A673 (cell line): ENCODE results near the gene PPP1CA. TPM values are rescaled to one million over a fixed set of nuclear protein-coding genes. Genes with fewer than 3 reads are reported as not detected.

Source experiments
- BruUV-seq: library from RNA; stranded (reverse); fragments of 400-500 nt; replicated peaks from 2 replicates; lab custom pipeline; 2021; lab: Mats Ljungman, UMichigan
- CTCF ChIA-PET: fragments of 300-600 bp; sonication (Branson Sonifier 250); formaldehyde crosslinking; loops from one replicate; lab custom pipeline; 2022; ENCODE audit warnings: antibody characterized with exemption; lab: Charles Lee
- POLR2A ChIA-PET: fragments of 300-600 bp; sonication (Branson Sonifier 250); formaldehyde crosslinking; loops from one replicate; lab custom pipeline; 2022; ENCODE audit warnings: antibody characterized with exemption; ENCODE audit not compliant: low non-redundant PET; lab: Charles Lee
- DNase-seq: peaks from one replicate; pipeline ENCODE4 v3.0.0-alpha.2; 2015; ENCODE audit warnings: low spot score
- H3K27ac ChIP-seq: fragments of 200-600 bp; sonication (generic); 2 replicates; pipeline ENCODE4 v1.5.1; 2016; ENCODE audit warnings: mixed run types, low read depth, mild to moderate bottlenecking, mixed read lengths, antibody characterized with exemption, low read length; ENCODE audit not compliant: poor library complexity, severe bottlenecking
- H3K27me3 ChIP-seq: fragments of 200-600 bp; sonication (generic); replicated peaks from 2 replicates; pipeline ENCODE4 v1.6.1; 2017; ENCODE audit warnings: mixed run types, low read depth, mild to moderate bottlenecking, mixed read lengths, antibody characterized with exemption, low read length; ENCODE audit not compliant: insufficient read depth, poor library complexity
- H3K36me3 ChIP-seq: fragments of 200-600 bp; sonication (generic); 2 replicates; pipeline ENCODE4 v1.6.1; 2016; ENCODE audit warnings: mixed run types, mild to moderate bottlenecking, mixed read lengths, antibody characterized with exemption, low read length; ENCODE audit not compliant: insufficient read depth, poor library complexity, severe bottlenecking
- H3K4me1 ChIP-seq: fragments of 200-600 bp; sonication (generic); 2 replicates; pipeline ENCODE4 v1.6.1; 2017; ENCODE audit warnings: mixed run types, mild to moderate bottlenecking, mixed read lengths, antibody characterized with exemption, low read length; ENCODE audit not compliant: insufficient read depth, poor library complexity, severe bottlenecking
- H3K4me3 ChIP-seq: fragments of 200-600 bp; sonication (generic); 2 replicates; pipeline ENCODE4 v1.5.1; 2016; ENCODE audit warnings: low read depth, mixed run types, mild to moderate bottlenecking, mixed read lengths, low read length; ENCODE audit not compliant: poor library complexity, severe bottlenecking
- H3K9me3 ChIP-seq: fragments of 200-600 bp; sonication (generic); 2 replicates; pipeline ENCODE4 v1.6.1; 2016; ENCODE audit warnings: mixed run types, low read depth, mild to moderate bottlenecking, mixed read lengths, antibody characterized with exemption, low read length; ENCODE audit not compliant: poor library complexity, severe bottlenecking
- EZH2 ChIP-seq: fragments of 200-600 bp; sonication (generic); IDR thresholded peaks from 2 replicates; pipeline ENCODE4 v1.6.1; 2017; ENCODE audit warnings: borderline replicate concordance, low read depth, mild to moderate bottlenecking, mixed read lengths, antibody characterized with exemption, low read length; ENCODE audit not compliant: poor library complexity, severe bottlenecking
- intact Hi-C: fragments of 100-400 bp; cut with micrococcal nuclease; formaldehyde crosslinking; loops from one replicate; pipeline ENCODE4 v1.10.0; 2022; ENCODE audit not compliant: unreplicated experiment
- total RNA-seq: library from RNA; stranded (reverse); gene quantifications from 2 replicates; pipeline ENCODE4 v1.2.3, GENCODE V29; 2021
- TF ChIP-seq, protein P1 (sequence below): fragments of 300-800, 200-600 bp; sonication (generic); conservative IDR thresholded peaks from 2 replicates; pipeline ENCODE4 v1.5.1; 2017; ENCODE audit warnings: low read depth, mild to moderate bottlenecking, antibody characterized with exemption, low read length, moderate library complexity, mixed read lengths

PPP1CA gene
- total RNA-seq, 1 experiment from 2014 or later, result 239 TPM

DNA sequence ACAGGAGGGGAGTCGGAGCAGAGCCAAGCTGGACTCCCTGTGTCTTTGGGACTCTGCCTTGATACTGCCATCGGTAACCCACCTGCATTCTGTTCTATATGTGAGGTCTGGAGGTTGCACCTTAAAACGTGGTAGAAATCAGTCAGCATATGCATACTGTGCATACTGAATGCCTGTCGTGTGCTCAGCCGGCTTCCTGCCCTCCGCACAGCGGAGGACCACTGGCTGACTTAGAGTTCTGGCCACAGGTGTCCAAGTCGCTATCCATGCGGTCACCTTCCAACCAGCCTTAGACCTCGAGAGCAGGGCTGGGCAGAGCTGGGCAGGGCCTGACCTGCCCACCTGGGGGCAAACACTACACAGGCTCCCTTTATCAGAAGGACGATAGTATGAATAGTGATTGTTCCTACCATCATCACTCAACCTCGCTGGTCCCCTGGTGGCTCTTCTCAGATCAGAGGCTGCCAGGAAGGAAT, 6.1 kb upstream of the PPP1CA start:
- no peaks in the 10 kb centered on the region for H3K4me1 ChIP-seq
- no peak for DNase-seq
- TF ChIP-seq, protein P1, sequence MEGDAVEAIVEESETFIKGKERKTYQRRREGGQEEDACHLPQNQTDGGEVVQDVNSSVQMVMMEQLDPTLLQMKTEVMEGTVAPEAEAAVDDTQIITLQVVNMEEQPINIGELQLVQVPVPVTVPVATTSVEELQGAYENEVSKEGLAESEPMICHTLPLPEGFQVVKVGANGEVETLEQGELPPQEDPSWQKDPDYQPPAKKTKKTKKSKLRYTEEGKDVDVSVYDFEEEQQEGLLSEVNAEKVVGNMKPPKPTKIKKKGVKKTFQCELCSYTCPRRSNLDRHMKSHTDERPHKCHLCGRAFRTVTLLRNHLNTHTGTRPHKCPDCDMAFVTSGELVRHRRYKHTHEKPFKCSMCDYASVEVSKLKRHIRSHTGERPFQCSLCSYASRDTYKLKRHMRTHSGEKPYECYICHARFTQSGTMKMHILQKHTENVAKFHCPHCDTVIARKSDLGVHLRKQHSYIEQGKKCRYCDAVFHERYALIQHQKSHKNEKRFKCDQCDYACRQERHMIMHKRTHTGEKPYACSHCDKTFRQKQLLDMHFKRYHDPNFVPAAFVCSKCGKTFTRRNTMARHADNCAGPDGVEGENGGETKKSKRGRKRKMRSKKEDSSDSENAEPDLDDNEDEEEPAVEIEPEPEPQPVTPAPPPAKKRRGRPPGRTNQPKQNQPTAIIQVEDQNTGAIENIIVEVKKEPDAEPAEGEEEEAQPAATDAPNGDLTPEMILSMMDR, result no peak
- TF ChIP-seq EZH2, result no peak
- no peaks in the 10 kb centered on the region for H3K27me3 ChIP-seq
- POLR2A ChIA-PET, result no interaction called here
- no peaks in the 10 kb centered on the region for H3K9me3 ChIP-seq
- BruUV-seq, result no TSS peak
- CTCF ChIA-PET, result no interaction called here
- intact Hi-C loops, result no loop called here
- H3K4me3 ChIP-seq, result no peak overlapping the region
- no peaks in the 10 kb centered on the region for H3K36me3 ChIP-seq
- no peak overlapping the region for H3K27ac ChIP-seq

- no peaks in the 10 kb centered on the region for H3K27me3 ChIP-seq
- no peak overlapping the region for H3K27ac ChIP-seq
- no peak for TF ChIP-seq EZH2
- TF ChIP-seq, protein P1, result 0 out of 2 replicates have a peak, but pooled peaks have one; percentile 26
- intact Hi-C loops, result no loop called here
- no TSS peak for BruUV-seq
- H3K4me3 ChIP-seq, result no peak overlapping the region
- DNase-seq, result no peak
- H3K9me3 ChIP-seq, result no peaks in the 10 kb centered on the region
- POLR2A ChIA-PET, result no interaction called here
- no peaks in the 10 kb centered on the region for H3K36me3 ChIP-seq
- CTCF ChIA-PET, result interaction anchor here (0.6 kb wide), 1 partner anchor 556 kb away, joined by 3 read pairs; no protein-coding TSS in a partner anchor
- H3K4me1 ChIP-seq, result peaks cover 3% of the 10 kb centered on the region
These were observed 5.5 kb upstream of the PPP1CA start for GRCh38 chr11:67406969-67407687.

DNA sequence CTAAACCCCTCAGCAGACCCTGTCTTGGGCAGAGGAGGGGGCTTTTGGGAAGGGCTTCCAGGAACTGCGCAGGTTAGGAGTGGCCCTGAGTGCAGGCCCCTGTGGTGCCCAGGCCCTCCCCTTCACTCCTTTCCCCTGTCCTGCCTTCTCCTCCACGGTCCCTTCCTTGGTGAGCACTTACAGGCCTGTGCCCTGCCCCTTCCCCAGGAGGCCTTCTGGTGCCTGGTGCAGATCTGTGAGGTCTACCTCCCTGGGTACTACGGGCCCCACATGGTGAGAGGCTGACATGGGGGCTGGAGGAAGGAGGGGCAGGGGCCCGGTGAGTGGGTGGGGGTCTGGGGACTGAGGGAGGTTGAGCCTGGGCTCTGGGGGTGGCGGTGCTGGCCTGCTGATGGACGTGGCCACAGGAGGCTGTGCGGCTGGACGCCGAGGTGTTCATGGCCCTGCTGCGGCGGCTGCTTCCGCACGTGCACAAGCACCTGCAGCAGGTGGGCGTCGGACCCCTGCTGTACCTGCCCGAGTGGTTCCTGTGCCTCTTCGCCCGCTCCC, 4.8 kb upstream of the PPP1CA start:
- Histone ChIP-seq H3K9me3 (no peaks in the 10 kb centered on the region), H3K27ac (no peak overlapping the region), H3K27me3 (no peaks in the 10 kb centered on the region), H3K4me3 (no peak overlapping the region), H3K36me3 (no peaks in the 10 kb centered on the region), H3K4me1 (peaks cover 6% of the 10 kb centered on the region)
- POLR2A ChIA-PET, result no interaction called here
- DNase-seq, result no peak
- BruUV-seq, result no TSS peak
- CTCF ChIA-PET, result interaction anchor here (0.6 kb wide), 1 partner anchor 555 kb away, joined by 3 read pairs; no protein-coding TSS in a partner anchor
- intact Hi-C loops, result no loop called here
- TF ChIP-seq, protein P1, result no peak
- no peak for TF ChIP-seq EZH2
